Measurements from ENCODE around the gene ADORA1.

ADORA1 gene

DNA sequence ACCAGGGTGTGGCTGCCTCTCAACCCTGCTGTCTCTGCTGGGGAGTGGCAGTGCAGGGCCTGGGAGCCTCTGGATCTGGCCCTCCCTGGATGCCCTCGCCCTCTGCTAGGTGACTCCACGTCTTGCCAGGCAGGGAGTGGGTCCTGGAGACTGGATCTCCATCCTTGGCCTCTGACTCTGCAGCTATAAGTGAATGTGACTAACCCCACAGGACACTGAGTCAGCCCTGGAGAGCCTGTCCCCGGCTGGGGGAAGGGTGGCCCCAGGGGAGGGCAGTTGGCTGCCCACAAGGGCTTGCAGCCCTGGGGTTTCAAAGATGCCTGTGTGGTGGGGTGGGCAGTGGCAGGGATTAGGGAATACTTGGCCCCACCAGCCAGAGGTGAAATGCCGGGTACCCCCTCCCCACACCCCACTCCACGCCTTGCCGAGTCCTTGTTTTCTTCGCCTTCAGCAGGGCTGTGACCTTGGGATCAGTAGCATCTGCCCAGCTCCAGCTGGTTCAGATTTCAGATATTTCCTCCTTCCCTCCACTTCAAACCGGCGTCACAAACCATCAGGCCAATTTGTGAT lies 50.0 kb downstream of the ADORA1 start:
- H3K9ac ChIP-seq (ENCODE audit: low read length) = no peak overlapping the region
- no peaks in the 10 kb centered on the region for H3K36me3 ChIP-seq (ENCODE audit: control insufficient read depth, insufficient read depth, low read length)
- peaks cover 4% of the 10 kb centered on the region for H3K27me3 ChIP-seq (ENCODE audit: control insufficient read depth, insufficient read depth, low read length)
- no peak overlapping the region for H3K4me3 ChIP-seq (ENCODE audit: low read length)
- H3K9me3 ChIP-seq (ENCODE audit: control insufficient read depth, low read length) = no peaks in the 10 kb centered on the region
- H3K4me1 ChIP-seq (ENCODE audit: control insufficient read depth, insufficient read depth, low read length) = peaks cover 3% of the 10 kb centered on the region

DNA sequence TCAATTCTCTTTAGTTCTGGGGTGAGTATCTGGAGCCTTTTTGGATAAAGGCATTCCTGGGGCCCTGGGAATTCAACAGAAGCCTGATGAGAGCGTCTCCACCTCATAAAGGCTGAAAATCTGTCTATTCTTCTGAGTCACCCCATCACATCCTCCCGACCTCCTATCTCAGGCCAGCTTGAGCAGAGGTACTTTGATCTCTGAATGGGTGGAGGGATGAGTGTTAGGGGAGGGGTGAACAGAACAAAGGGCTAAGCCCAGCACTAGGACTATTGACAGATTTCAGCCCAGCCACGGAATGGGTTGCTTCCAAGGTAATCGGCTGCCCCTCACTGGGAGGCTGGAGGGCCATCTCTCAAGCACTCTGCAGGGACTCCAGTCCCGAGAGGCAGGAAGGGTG lies 50.6 kb downstream of the ADORA1 start:
- no peak overlapping the region for H3K9ac ChIP-seq (ENCODE audit: low read length)
- H3K36me3 ChIP-seq (ENCODE audit: control insufficient read depth, insufficient read depth, low read length) = no peaks in the 10 kb centered on the region
- no peaks in the 10 kb centered on the region for H3K9me3 ChIP-seq (ENCODE audit: control insufficient read depth, low read length)
- peaks cover 4% of the 10 kb centered on the region for H3K27me3 ChIP-seq (ENCODE audit: control insufficient read depth, insufficient read depth, low read length)
- H3K4me3 ChIP-seq (ENCODE audit: low read length) = no peak overlapping the region
- H3K4me1 ChIP-seq (ENCODE audit: control insufficient read depth, insufficient read depth, low read length) = peaks cover 3% of the 10 kb centered on the region

- Histone ChIP-seq H3K27me3 (ENCODE audit: control insufficient read depth, insufficient read depth, low read length) (peaks cover 4% of the 10 kb centered on the region), H3K9me3 (ENCODE audit: control insufficient read depth, low read length) (no peaks in the 10 kb centered on the region), H3K4me1 (ENCODE audit: control insufficient read depth, insufficient read depth, low read length) (peaks cover 3% of the 10 kb centered on the region), H3K4me3 (ENCODE audit: low read length) (no peak overlapping the region), H3K9ac (ENCODE audit: low read length) (no peak overlapping the region), H3K36me3 (ENCODE audit: control insufficient read depth, insufficient read depth, low read length) (no peaks in the 10 kb centered on the region)
These were observed 51.5 kb downstream of the ADORA1 start for GRCh38 chr1:203178821-203179666.

GRCh38 chr1:203179667-203180005 lies 52.1 kb downstream of the ADORA1 start:
- H3K4me3 ChIP-seq (ENCODE audit: low read length) = no peak overlapping the region
- H3K4me1 ChIP-seq (ENCODE audit: control insufficient read depth, insufficient read depth, low read length) = peaks cover 3% of the 10 kb centered on the region
- no peak overlapping the region for H3K9ac ChIP-seq (ENCODE audit: low read length)
- no peaks in the 10 kb centered on the region for H3K9me3 ChIP-seq (ENCODE audit: control insufficient read depth, low read length)
- peaks cover 4% of the 10 kb centered on the region for H3K27me3 ChIP-seq (ENCODE audit: control insufficient read depth, insufficient read depth, low read length)
- H3K36me3 ChIP-seq (ENCODE audit: control insufficient read depth, insufficient read depth, low read length) = no peaks in the 10 kb centered on the region

DNA sequence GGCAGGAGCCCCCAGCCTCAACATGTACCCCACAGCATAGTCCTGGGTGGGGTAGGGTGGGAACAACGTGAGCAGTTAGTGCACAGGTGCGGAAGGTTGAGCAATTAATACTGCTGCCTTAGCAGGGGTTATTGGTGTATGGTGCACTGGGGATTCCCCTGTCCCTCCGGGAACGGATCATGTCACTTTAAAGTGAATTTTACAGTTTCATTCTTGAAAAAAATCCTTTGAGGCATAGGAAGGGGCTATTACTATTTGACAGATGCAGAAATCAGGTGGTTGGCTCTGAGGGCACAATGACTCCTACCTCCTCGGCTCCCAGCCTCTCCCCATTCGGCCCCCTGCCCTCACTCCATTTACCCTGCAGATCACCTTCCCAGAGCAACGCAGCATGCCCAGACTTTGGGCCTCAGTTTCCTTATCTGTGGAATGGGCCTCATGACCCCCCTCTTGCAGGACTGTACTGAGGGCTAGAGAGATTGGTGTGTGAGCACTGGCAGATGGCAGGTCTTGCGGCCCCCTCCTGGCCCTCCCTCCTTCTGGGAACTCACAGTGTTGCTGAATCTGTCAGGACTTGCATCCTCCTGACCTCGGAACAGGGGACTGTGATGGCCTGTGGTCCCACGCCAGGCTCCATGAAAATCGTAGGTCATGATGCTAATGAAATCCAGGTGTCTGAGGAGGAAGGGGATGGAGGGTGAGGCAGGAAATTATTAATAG lies 53.2 kb downstream of the ADORA1 start:
- Histone ChIP-seq H3K27me3 (ENCODE audit: control insufficient read depth, insufficient read depth, low read length) (peaks cover 4% of the 10 kb centered on the region), H3K9me3 (ENCODE audit: control insufficient read depth, low read length) (no peaks in the 10 kb centered on the region), H3K9ac (ENCODE audit: low read length) (no peak overlapping the region), H3K4me3 (ENCODE audit: low read length) (no peak overlapping the region), H3K4me1 (ENCODE audit: control insufficient read depth, insufficient read depth, low read length) (peaks cover 3% of the 10 kb centered on the region), H3K36me3 (ENCODE audit: control insufficient read depth, insufficient read depth, low read length) (no peaks in the 10 kb centered on the region)

DNA sequence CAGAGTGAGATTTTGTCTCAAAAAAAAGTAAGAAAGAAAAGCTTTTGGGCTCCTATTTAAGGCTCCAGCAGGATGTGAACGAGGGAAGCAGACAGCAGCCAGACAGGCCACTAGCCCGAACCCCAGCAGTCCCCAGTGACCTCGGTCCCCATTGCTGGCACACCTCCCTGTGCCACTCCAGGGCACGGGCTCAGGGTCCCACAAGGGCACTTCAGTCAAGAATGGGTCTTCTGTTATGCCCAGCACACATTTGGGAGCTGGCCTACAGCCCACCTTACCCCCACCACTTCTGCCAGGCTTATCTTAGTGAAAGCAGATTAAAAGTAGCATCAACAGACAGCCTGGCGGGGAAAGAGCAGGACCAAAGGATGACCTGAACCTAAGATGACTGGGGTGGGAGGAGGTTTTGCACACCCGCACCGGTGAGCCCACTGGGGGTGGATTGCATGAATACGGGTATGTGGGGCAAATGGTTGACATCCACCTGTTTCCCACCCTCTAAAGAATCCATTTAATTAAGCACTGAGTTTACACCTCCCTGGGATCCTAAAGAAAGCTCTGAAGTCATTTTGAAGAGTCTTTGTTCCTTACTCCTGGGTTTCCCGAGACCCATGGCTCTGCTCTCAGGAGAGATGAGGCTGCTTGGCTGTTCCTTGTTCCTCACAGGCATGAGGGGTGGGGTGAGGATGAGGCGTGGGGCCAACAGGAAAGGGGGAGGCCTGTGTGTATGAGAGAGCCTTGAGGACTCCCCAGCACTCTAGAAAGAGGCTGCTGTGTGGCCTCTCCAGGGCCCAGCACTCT lies 54.3 kb downstream of the ADORA1 start:
- H3K9me3 ChIP-seq (ENCODE audit: control insufficient read depth, low read length) = no peaks in the 10 kb centered on the region
- H3K9ac ChIP-seq (ENCODE audit: low read length) = no peak overlapping the region
- H3K36me3 ChIP-seq (ENCODE audit: control insufficient read depth, insufficient read depth, low read length) = no peaks in the 10 kb centered on the region
- no peaks in the 10 kb centered on the region for H3K4me1 ChIP-seq (ENCODE audit: control insufficient read depth, insufficient read depth, low read length)
- H3K4me3 ChIP-seq (ENCODE audit: low read length) = no peak overlapping the region
- peaks cover 4% of the 10 kb centered on the region for H3K27me3 ChIP-seq (ENCODE audit: control insufficient read depth, insufficient read depth, low read length)

GRCh38 chr1:203182387-203182953 lies 54.9 kb downstream of the ADORA1 start:
- Histone ChIP-seq H3K4me3 (ENCODE audit: low read length) (no peak overlapping the region), H3K36me3 (ENCODE audit: control insufficient read depth, insufficient read depth, low read length) (no peaks in the 10 kb centered on the region), H3K27me3 (ENCODE audit: control insufficient read depth, insufficient read depth, low read length) (peaks cover under 1% of the 10 kb centered on the region), H3K9me3 (ENCODE audit: control insufficient read depth, low read length) (no peaks in the 10 kb centered on the region), H3K4me1 (ENCODE audit: control insufficient read depth, insufficient read depth, low read length) (no peaks in the 10 kb centered on the region), H3K9ac (ENCODE audit: low read length) (no peak overlapping the region)

GRCh38 chr1:203183828-203184227 lies 56.3 kb downstream of the ADORA1 start:
- Histone ChIP-seq H3K36me3 (ENCODE audit: control insufficient read depth, insufficient read depth, low read length) (no peaks in the 10 kb centered on the region), H3K4me3 (ENCODE audit: low read length) (no peak overlapping the region), H3K4me1 (ENCODE audit: control insufficient read depth, insufficient read depth, low read length) (no peaks in the 10 kb centered on the region), H3K9me3 (ENCODE audit: control insufficient read depth, low read length) (no peaks in the 10 kb centered on the region), H3K27me3 (ENCODE audit: control insufficient read depth, insufficient read depth, low read length) (no peaks in the 10 kb centered on the region), H3K9ac (ENCODE audit: low read length) (no peak overlapping the region)

GRCh38 chr1:203184467-203184866 lies 56.9 kb downstream of the ADORA1 start:
- Histone ChIP-seq H3K36me3 (ENCODE audit: control insufficient read depth, insufficient read depth, low read length) (no peaks in the 10 kb centered on the region), H3K9ac (ENCODE audit: low read length) (no peak overlapping the region), H3K9me3 (ENCODE audit: control insufficient read depth, low read length) (no peaks in the 10 kb centered on the region), H3K27me3 (ENCODE audit: control insufficient read depth, insufficient read depth, low read length) (no peaks in the 10 kb centered on the region), H3K4me3 (ENCODE audit: low read length) (no peak overlapping the region), H3K4me1 (ENCODE audit: control insufficient read depth, insufficient read depth, low read length) (no peaks in the 10 kb centered on the region)

GRCh38 chr1:203185061-203185461 lies 57.5 kb downstream of the ADORA1 start:
- Histone ChIP-seq H3K9ac (ENCODE audit: low read length) (no peak overlapping the region), H3K36me3 (ENCODE audit: control insufficient read depth, insufficient read depth, low read length) (no peaks in the 10 kb centered on the region), H3K9me3 (ENCODE audit: control insufficient read depth, low read length) (no peaks in the 10 kb centered on the region)

GRCh38 chr1:203185585-203185984 lies 58.1 kb downstream of the ADORA1 start:
- Histone ChIP-seq H3K9me3 (ENCODE audit: control insufficient read depth, low read length) (no peaks in the 10 kb centered on the region), H3K4me1 (ENCODE audit: control insufficient read depth, insufficient read depth, low read length) (no peaks in the 10 kb centered on the region), H3K27me3 (ENCODE audit: control insufficient read depth, insufficient read depth, low read length) (no peaks in the 10 kb centered on the region), H3K4me3 (ENCODE audit: low read length) (no peak overlapping the region), H3K36me3 (ENCODE audit: control insufficient read depth, insufficient read depth, low read length) (no peaks in the 10 kb centered on the region), H3K9ac (ENCODE audit: low read length) (no peak overlapping the region)

More at GRCh38 chr1:203185061-203185461, 57.5 kb downstream of the ADORA1 start:
- H3K4me3 ChIP-seq (ENCODE audit: low read length) = no peak overlapping the region
- no peaks in the 10 kb centered on the region for H3K4me1 ChIP-seq (ENCODE audit: control insufficient read depth, insufficient read depth, low read length)
- H3K27me3 ChIP-seq (ENCODE audit: control insufficient read depth, insufficient read depth, low read length) = no peaks in the 10 kb centered on the region
